HPDE6-E6E7 (cell line): ENCODE data around the gene CTXN1.
A peak's percentile ranks its signal among the peaks of the same experiment; 100 is the strongest.
"Not testable (repeated sequence)": the region's sequence is repeated elsewhere in the genome, so short reads cannot be mapped to it uniquely, and the experiment has no call there.

Experiments
- DNase-seq: peaks from one replicate; pipeline ENCODE4 v3.0.0; 2011; ENCODE audit warnings: missing footprints; ENCODE audit errors: extremely low spot score

CTXN1 gene

GRCh38 chr19:7900401-7900870 is 25.5 kb downstream of the CTXN1 start:
- DNase-seq: no peak

- DNase-seq: no peak
Observed at GRCh38 chr19:7899751-7900378, 26.1 kb downstream of the CTXN1 start.

GRCh38 chr19:7898967-7899366 is 27.0 kb downstream of the CTXN1 start:
- no peak for DNase-seq

GRCh38 chr19:7897292-7897691 is 28.6 kb downstream of the CTXN1 start:
- no peak for DNase-seq

- DNase-seq: no peak
Observed at GRCh38 chr19:7895565-7895964, 30.4 kb downstream of the CTXN1 start.

GRCh38 chr19:7894612-7895309 is 31.2 kb downstream of the CTXN1 start:
- DNase-seq: peak; percentile 58

- DNase-seq: not testable (repeated sequence)
Observed at GRCh38 chr19:7893362-7894101, 32.4 kb downstream of the CTXN1 start.

GRCh38 chr19:7888826-7889217 is 37.1 kb downstream of the CTXN1 start:
- no peak for DNase-seq

- DNase-seq: peak; percentile 87
Observed at GRCh38 chr19:7888145-7888825, 37.6 kb downstream of the CTXN1 start, which contains the start of gene LRRC8E. Gene LRRC8E (plus strand): TSS chr19:7888510. CDS start chr19:7895604, 7,094 bp downstream.

- no peak for DNase-seq
Observed at GRCh38 chr19:7887408-7888144, 38.4 kb downstream of the CTXN1 start.

- no peak for DNase-seq
Observed at GRCh38 chr19:7885818-7886217, 40.1 kb downstream of the CTXN1 start.

GRCh38 chr19:7883796-7884570 is 42.0 kb downstream of the CTXN1 start:
- DNase-seq: no peak

- no peak for DNase-seq
Observed at GRCh38 chr19:7883105-7883504, 42.8 kb downstream of the CTXN1 start.

- DNase-seq: no peak
Observed at GRCh38 chr19:7881910-7882309, 44.0 kb downstream of the CTXN1 start.

- no peak for DNase-seq
Observed at GRCh38 chr19:7879836-7880235, 46.1 kb downstream of the CTXN1 start.

- no peak for DNase-seq
Observed at GRCh38 chr19:7879111-7879807, 46.7 kb downstream of the CTXN1 start.

- no peak for DNase-seq
Observed at GRCh38 chr19:7877249-7877836, 48.6 kb downstream of the CTXN1 start.

GRCh38 chr19:7874897-7875273 is 51.0 kb downstream of the CTXN1 start:
- DNase-seq: no peak
